Left colon (tissue), 2 donors: ENCODE data around the gene UNC93A. TPM values are rescaled to one million over a fixed set of nuclear protein-coding genes. Genes with fewer than 3 reads are reported as not detected.
"Not testable (repeated sequence)": the region's sequence is repeated elsewhere in the genome, so short reads cannot be mapped to it uniquely, and the experiment has no call there.

Experiments used
- ATAC-seq: fragments of 200-7000 bp; cut with Tn5 transposase; one replicate; pipeline ENCODE4 v1.9.1; 2020; ENCODE audit warnings: mild to moderate bottlenecking, moderate library complexity
- DNase-seq, 2 donors: peaks; one replicate each; pipeline ENCODE4 v3.0.0-alpha.2; 2020
- intact Hi-C, 2 donors: fragments of 100-400 bp; cut with DNase I in 1 of 2; cut with micrococcal nuclease in 1 of 2; formaldehyde crosslinking; loops; one replicate each; pipeline versions ENCODE4 v1.11.2 to v1.14.0; 2022; cut with DNase I, micrococcal nuclease
- total RNA-seq, 2 donors: library from RNA; stranded (reverse); fragmentation: NEBNext Ultra II Directional; extraction: Animal tissue kit (Norgen Biotek cat#: 25700); gene quantifications; one replicate each; pipeline ENCODE4 v1.2.1, GENCODE V29; 2021
- donor health status: DM: no; HTN: no; CAD: no.
- donor health status: DM: yes; HTN: yes; CAD: no.

Gene UNC93A
- total RNA-seq, 2 donors from 2014 or later, result 0.39 TPM; not detected in 1

GRCh38 chr6:167267921-167268401 is 23.2 kb upstream of the UNC93A start:
- DNase-seq (no peak), ATAC-seq (no peak)
- intact Hi-C loops, result no loop called here

DNA sequence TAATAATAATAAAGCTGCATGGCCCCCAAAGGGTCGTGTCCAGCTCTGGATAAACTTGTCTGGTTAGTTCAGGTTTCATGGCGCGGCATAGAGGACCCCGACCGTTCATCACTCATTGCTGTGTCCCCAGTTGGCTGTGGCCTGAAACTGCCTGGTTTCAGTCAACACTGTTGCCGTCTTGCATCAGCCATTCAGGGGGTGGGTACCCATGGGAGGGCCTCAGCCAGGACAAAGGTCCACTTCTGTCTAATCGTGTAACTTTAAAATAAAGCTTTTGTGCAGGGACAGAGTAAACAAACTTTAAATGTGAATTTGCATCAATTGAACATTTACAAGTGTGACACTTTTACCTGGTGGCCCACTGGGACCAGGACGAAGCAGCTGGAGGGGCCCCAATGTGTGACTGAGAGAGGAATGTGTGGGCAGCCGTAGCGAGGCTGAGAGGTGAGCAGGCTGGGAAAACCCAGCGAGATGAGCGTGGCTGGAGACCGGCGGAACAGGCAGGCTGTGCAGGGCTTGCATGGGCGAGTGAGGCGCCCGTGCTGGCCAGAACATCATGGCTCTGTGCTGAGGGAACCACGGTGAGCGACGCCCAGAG is 22.3 kb upstream of the UNC93A start:
- intact Hi-C loops, result no loop called here
- DNase-seq (no peak), ATAC-seq (no peak)

- DNase-seq (peak in 1 of 2 donors; percentile 37), ATAC-seq (peak; percentile 60)
- intact Hi-C loops, result no loop called here
Measured at GRCh38 chr6:167270499-167271311, 20.4 kb upstream of the UNC93A start.

DNA sequence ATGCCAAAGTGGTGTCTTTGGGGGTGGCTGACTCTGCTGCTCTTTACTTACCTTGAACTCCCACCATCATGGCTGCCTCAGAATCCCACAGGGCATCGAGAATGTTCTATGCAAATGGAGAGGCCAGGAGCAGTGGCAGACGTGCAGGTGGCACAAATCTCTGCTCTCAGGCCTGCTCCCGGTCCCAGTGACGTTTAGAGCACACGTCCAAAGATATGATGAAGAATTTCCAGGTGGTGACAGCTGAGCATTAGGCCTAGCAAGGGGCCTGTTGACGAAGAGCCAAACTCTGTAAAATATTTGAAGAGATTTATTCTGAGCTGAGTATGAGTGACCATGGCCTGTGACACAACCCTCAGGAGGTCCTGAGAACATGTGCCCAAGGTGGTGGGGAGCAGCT is 19.0 kb upstream of the UNC93A start:
- intact Hi-C loops, result no loop called here
- no peak for ATAC-seq
- DNase-seq, result no peak

DNA sequence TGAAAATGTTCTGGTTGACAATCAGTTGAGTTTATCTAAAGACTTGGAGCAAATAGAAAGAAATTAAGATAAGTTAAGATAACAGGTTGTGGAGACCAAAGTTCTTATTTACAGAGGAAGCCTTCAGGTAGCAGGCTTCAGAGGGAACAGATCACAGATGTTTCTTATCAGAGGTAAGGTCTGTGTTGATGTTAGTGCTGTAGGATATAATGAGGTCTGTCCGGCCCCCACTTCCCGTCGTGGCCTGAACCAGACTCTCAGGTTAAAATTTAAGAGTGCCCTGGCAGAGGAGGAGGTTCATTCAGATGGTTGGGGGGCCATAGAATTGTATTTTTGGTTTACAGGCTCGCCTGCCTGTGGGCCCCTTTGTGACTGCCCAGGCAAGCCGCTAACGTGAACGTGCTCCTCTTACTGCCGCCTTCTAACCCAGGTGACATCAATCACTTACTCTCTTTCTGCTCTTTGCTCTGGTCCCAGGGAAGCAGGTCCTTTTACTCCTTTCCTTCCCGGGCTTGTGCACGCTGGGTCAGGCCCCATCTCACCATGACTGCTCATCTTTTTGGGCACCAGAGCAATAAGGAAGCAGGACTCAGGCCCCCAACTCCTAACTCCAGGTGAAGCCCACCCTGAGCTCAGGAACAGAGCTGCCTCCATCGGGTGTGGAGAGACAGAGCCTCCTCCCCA is 18.3 kb upstream of the UNC93A start:
- DNase-seq, result no peak
- peak; percentile 81 for ATAC-seq
- intact Hi-C loops, result no loop called here

- intact Hi-C loops, result no loop called here
- DNase-seq (no peak), ATAC-seq (no peak)
Measured at GRCh38 chr6:167274270-167274669, 16.8 kb upstream of the UNC93A start.

DNA sequence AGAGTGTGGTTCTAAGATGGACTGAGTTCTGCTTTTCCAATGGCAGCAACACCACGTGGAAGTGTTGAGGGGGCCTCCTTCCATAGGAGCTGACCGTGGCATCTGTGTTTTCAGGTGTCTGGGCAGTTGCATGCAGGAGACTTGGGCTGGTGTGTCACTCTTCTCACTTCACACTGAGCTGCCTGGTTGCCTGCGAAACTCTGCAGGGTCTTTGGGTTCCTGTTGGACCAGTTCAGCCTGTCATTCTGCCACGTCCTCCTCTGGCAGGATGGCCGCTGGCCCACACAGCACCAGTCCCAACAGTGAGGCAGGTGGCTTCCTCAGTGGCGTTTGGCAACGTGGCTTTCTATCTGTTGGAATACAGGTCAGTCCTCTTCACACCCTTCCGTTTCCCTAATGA is 16.1 kb upstream of the UNC93A start:
- DNase-seq (no peak), ATAC-seq (no peak)
- intact Hi-C loops, result no loop called here

GRCh38 chr6:167275436-167275835 is 15.7 kb upstream of the UNC93A start:
- intact Hi-C loops, result no loop called here
- DNase-seq (no peak), ATAC-seq (no peak)

- no peak for ATAC-seq
- intact Hi-C loops, result no loop called here
- DNase-seq, result no peak
Measured at GRCh38 chr6:167276772-167277533, 14.2 kb upstream of the UNC93A start.

DNA sequence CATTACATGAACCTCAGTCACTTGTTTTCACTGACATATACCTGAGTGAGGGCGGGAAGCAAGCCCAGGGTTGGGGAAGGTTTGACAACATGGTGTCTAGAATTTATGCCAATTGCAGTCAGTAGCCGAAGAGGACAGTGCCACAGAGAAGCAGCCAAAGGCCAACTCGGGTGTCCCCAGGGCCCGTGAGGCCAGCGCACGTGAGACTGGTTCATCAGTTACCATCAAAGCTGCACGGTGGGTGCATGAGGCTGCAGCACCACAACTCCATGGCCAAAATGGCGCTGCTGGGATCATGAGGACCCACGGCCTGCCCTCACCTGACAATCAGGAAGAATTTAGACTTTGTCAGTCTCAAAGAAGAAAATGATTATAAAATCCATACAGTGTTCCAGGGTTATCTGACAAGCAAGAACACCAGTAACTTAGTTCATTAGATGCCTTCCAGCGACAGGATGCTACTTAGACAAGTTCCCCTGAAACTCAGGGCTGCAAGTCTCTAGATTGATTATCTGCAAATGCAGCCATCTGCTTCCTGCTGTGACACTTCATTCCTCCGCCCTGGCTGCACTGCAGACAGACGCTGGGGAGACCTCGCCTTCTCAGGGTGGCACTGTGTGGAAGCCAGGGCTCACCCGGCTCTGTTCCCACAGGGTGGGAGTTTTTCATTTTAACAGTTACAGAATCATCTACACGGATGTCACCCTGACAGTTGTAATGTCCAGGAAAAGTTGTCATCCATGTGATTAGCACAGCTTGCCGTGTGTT is 12.8 kb upstream of the UNC93A start:
- peak; percentile 36 for ATAC-seq
- DNase-seq, intact Hi-C loops: not testable (repeated sequence)

DNA sequence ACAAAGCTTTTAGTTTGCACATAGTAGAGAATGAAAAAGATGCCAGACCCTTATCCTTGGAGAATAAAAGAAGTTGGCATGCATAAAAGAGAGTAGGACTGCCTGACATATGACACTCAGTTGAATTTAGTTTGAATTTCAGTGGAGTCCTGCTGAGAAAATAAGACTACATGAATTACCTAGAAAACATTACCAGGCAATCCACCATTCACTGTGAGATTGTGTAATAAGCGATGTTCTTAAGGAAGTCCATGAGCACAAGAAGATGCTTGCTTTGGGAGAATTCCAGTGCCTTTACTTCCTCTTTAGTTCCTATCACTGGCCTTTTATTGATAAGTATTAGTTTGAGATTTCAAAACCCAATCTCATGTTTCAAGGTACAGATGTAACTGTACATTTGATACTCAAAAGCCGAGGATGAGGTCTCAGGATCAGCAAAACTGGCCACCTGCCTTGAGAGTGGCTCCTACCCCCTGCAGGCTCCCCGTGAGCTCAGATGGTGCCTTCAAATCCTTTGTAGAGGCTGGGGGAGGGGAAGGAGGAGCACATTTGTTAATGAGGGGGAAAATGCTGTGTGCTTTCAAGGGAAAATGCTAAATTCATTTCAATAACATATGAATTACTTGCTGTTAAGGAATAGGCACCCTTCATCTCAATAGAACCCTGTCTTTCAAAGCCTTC is 11.2 kb upstream of the UNC93A start:
- no peak for DNase-seq
- intact Hi-C loops, result no loop called here
- no peak for ATAC-seq

GRCh38 chr6:167280466-167280865 is 10.6 kb upstream of the UNC93A start:
- ATAC-seq, DNase-seq, intact Hi-C loops: not testable (repeated sequence)

DNA sequence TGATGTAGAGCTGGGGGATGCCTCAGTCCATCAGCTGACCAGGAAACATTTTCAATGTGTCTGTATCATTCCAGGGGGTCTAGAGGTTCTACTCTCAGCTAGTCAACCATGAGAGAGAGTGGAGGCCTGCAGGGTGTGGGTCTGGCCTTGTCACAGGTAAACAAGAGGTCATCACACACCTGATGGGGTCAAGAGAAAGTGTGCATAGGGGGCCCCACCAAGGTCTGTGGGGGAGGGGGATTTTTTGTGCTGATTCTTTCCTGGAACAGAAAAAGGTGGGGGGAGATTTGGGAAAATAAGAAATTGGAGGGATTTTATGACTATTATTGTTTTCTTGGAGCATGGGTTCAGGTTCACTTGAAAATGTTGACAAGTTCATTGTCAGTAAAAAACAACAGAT is 8.9 kb upstream of the UNC93A start:
- intact Hi-C loops, result no loop called here
- ATAC-seq (no peak), DNase-seq (no peak)

GRCh38 chr6:167284565-167284964 is 6.5 kb upstream of the UNC93A start:
- DNase-seq, result not testable (repeated sequence)

GRCh38 chr6:167285077-167285770 is 5.9 kb upstream of the UNC93A start:
- intact Hi-C loops, result no loop called here
- DNase-seq, result peak in 1 of 2 donors; percentile 44
- peak; percentile 75 for ATAC-seq

More at GRCh38 chr6:167284565-167284964, 6.5 kb upstream of the UNC93A start:
- ATAC-seq, intact Hi-C loops: not testable (repeated sequence)

DNA sequence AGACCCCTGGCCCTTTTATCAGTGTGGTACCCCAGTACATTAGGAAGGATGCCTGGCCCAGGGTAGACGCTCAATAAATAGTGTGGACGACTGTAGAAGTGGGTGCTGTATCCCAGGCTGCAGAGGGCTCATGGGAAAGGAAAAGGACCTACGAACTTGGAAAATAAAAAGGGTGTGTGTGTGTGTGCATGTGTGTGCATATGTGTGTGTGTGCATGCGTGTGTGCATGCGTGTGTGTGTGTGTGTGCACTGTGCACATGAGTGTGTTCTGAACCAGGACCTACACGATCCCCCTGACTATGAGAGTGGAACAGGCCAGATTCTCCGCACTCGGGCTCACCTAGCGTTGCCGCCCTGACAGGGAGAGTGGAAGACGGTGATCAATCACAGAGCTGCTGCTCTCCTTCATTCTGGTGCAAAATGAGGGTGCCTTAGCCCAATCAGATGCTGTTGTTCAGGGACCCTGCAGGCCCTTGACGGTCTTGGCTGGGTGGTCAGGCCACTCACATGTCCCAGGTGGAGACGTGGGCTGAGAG is 3.5 kb upstream of the UNC93A start:
- ATAC-seq (no peak), DNase-seq (no peak)
- intact Hi-C loops, result no loop called here
